ENCODE data around the gene OPN1MW3. TPM values are rescaled to one million over a fixed set of nuclear protein-coding genes. Genes with fewer than 3 reads are reported as not detected.

OPN1MW3 gene
- total RNA-seq, 1 experiment from 2014 or later: not detected

DNA sequence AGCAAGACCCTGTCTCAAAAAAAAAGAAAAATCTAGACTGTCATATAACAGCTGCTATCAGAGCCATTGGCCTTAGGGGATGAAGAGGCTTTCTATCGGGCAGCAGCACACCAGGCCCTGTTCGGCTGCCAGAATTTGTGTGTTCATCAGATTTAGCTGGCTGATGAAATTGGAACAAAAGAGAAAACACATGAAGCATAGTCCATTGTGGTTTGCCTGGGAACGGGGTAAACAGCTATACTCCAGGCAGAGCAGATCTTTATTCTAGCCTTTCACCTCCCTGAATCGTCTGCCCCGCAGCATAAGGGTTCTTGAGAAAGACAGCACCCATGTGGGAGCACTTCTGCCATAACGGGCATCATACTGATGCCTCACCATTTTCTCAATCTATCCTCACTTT, 49.8 kb downstream of the OPN1MW3 start:
- Histone ChIP-seq H3K27ac (no peak overlapping the region), H3K4me3 (no peak overlapping the region), H3K27me3 (replicated peaks) (no peaks in the 10 kb centered on the region), H3K4me1 (replicated peaks) (no peaks in the 10 kb centered on the region), H3K36me3 (no peaks in the 10 kb centered on the region), H3K9me3 (replicated peaks) (no peaks in the 10 kb centered on the region)
- DNase-seq (ENCODE audit: low read depth in 1 of 2, low spot score in 2 of 2): no peak

GRCh38 chrX:154308108-154308946, 50.9 kb downstream of the OPN1MW3 start:
- peak; percentile 27 to 56 for DNase-seq (ENCODE audit: low read depth in 1 of 2, low spot score in 2 of 2)
- Histone ChIP-seq H3K4me1 (replicated peaks) (no peaks in the 10 kb centered on the region), H3K27ac (no peak overlapping the region)

DNA sequence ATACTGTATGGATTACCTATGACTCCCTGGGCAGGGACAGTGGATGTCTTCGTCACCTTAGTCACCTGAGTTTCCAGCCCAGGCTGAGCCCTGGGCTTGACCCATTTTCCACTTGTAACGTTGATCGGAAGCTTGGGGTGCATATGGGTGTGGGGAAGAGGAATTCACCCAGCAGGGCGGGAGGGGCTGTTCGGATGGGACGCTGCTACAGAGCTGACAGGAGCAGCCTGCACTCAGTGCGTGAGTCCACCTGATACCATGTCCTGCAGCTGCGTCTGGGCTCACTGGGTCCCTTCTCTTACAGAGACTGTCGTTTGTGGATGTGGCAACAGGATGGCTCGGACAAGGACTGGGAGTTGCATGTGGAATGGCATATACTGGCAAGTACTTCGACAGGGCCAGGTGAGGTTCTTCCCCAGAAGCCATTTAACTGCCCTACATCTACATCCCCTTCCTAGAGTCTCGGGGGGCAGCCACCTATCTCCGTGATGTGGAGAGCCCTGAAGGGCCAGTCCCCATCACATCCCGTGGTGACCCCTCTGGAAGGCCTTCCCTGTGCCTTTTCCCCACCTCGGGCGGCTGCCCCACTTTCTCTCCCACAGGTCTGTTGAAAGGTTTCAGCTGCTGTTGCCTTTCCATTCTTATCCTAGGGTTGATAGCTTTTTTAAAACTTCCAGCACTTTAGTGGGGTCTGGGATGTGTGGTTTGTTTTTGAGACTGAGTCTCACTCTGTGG, 51.8 kb downstream of the OPN1MW3 start:
- H3K36me3 ChIP-seq: no peaks in the 10 kb centered on the region
- H3K4me1 ChIP-seq (replicated peaks): no peaks in the 10 kb centered on the region
- H3K27me3 ChIP-seq (replicated peaks): no peaks in the 10 kb centered on the region
- no peak overlapping the region for H3K27ac ChIP-seq
- no peaks in the 10 kb centered on the region for H3K9me3 ChIP-seq (replicated peaks)
- H3K4me3 ChIP-seq: no peak overlapping the region
- no peak for DNase-seq (ENCODE audit: low read depth in 1 of 2, low spot score in 2 of 2)

More at GRCh38 chrX:154308108-154308946, 50.9 kb downstream of the OPN1MW3 start:
- Histone ChIP-seq H3K27me3 (replicated peaks) (no peaks in the 10 kb centered on the region), H3K4me3 (no peak overlapping the region), H3K36me3 (no peaks in the 10 kb centered on the region), H3K9me3 (replicated peaks) (no peaks in the 10 kb centered on the region)

- no peak for DNase-seq (ENCODE audit: low read depth in 1 of 2, low spot score in 2 of 2)
- H3K4me3 ChIP-seq: no peak overlapping the region
- no peaks in the 10 kb centered on the region for H3K9me3 ChIP-seq (replicated peaks)
- H3K4me1 ChIP-seq (replicated peaks): no peaks in the 10 kb centered on the region
- H3K27ac ChIP-seq: no peak overlapping the region
- no peaks in the 10 kb centered on the region for H3K27me3 ChIP-seq (replicated peaks)
- no peaks in the 10 kb centered on the region for H3K36me3 ChIP-seq
These were observed 53.5 kb downstream of the OPN1MW3 start for GRCh38 chrX:154310616-154311536.

- Histone ChIP-seq H3K27me3 (replicated peaks) (no peaks in the 10 kb centered on the region), H3K27ac (no peak overlapping the region), H3K4me3 (no peak overlapping the region), H3K9me3 (replicated peaks) (no peaks in the 10 kb centered on the region), H3K4me1 (replicated peaks) (no peaks in the 10 kb centered on the region), H3K36me3 (no peaks in the 10 kb centered on the region)
- no peak for DNase-seq (ENCODE audit: low read depth in 1 of 2, low spot score in 2 of 2)
These were observed 54.7 kb downstream of the OPN1MW3 start for GRCh38 chrX:154312116-154312515.

GRCh38 chrX:154313147-154313546, 55.8 kb downstream of the OPN1MW3 start:
- DNase-seq (ENCODE audit: low read depth in 1 of 2, low spot score in 2 of 2): no peak
- no peaks in the 10 kb centered on the region for H3K27me3 ChIP-seq (replicated peaks)
- H3K4me3 ChIP-seq: no peak overlapping the region
- H3K4me1 ChIP-seq (replicated peaks): no peaks in the 10 kb centered on the region
- H3K36me3 ChIP-seq: no peaks in the 10 kb centered on the region
- H3K27ac ChIP-seq: no peak overlapping the region
- H3K9me3 ChIP-seq (replicated peaks): no peaks in the 10 kb centered on the region

GRCh38 chrX:154315416-154315815, 58.0 kb downstream of the OPN1MW3 start:
- Histone ChIP-seq H3K27me3 (replicated peaks) (no peaks in the 10 kb centered on the region), H3K9me3 (replicated peaks) (no peaks in the 10 kb centered on the region), H3K4me3 (no peak overlapping the region), H3K36me3 (no peaks in the 10 kb centered on the region), H3K4me1 (replicated peaks) (no peaks in the 10 kb centered on the region), H3K27ac (no peak overlapping the region)
- no peak for DNase-seq (ENCODE audit: low read depth in 1 of 2, low spot score in 2 of 2)

GRCh38 chrX:154317391-154317995, 60.1 kb downstream of the OPN1MW3 start:
- peak in 1 of 2 experiments; percentile 11 for DNase-seq (ENCODE audit: low read depth in 1 of 2, low spot score in 2 of 2)
- Histone ChIP-seq H3K9me3 (replicated peaks) (no peaks in the 10 kb centered on the region), H3K4me1 (replicated peaks) (no peaks in the 10 kb centered on the region), H3K36me3 (no peaks in the 10 kb centered on the region), H3K4me3 (no peak overlapping the region), H3K27ac (no peak overlapping the region), H3K27me3 (replicated peaks) (no peaks in the 10 kb centered on the region)

DNA sequence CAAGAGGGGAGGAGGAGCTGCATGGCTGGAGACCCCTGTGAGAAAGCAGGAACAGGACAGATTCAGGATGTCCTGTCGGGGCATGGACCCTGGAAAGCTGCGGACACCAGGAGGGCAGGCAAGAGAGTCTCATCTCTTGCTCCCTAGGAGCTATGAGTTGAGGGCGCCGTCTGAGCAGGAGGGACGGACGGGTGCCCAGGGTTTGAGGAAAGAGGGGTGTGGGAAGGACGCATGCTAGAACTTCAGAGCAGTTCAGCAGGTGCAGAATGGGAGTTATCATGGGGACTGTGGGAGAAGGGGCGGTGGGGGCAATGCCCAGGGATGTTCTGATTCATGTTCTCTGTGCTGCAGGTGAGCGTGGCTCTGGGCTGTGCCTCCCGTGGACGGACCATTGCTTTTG, 63.0 kb downstream of the OPN1MW3 start:
- Histone ChIP-seq H3K4me3 (no peak overlapping the region), H3K36me3 (no peaks in the 10 kb centered on the region), H3K9me3 (replicated peaks) (no peaks in the 10 kb centered on the region), H3K4me1 (replicated peaks) (peaks cover 10% of the 10 kb centered on the region), H3K27me3 (replicated peaks) (0 out of 2 replicates have a peak, but pooled peaks cover 3% of the 10 kb centered on the region), H3K27ac (no peak overlapping the region)
- DNase-seq (ENCODE audit: low read depth in 1 of 2, low spot score in 2 of 2): no peak

Other genes starting within 250 kb of the OPN1MW3 start
- gene IRAK1, start 237.7 kb upstream of the OPN1MW3 start, total RNA-seq (2014; rRNA removed; shearing (Covaris generic)): 70.7 and 81.3 TPM in 2 replicates
- 20.3 and 26.0 TPM in 2 replicates for gene MECP2, start 159.9 kb upstream of the OPN1MW3 start, total RNA-seq (2014; rRNA removed; shearing (Covaris generic))
- gene OPN1LW, start 113.3 kb upstream of the OPN1MW3 start, total RNA-seq (2014; rRNA removed; shearing (Covaris generic)): not detected in 2 replicates
- gene OPN1MW, start 75.0 kb upstream of the OPN1MW3 start, total RNA-seq (2014; rRNA removed; shearing (Covaris generic)): not detected in 2 replicates
- not detected in 2 replicates for gene OPN1MW2, start 37.8 kb upstream of the OPN1MW3 start, total RNA-seq (2014; rRNA removed; shearing (Covaris generic))
- not detected in 2 replicates for gene TEX28, start 37.5 kb downstream of the OPN1MW3 start, total RNA-seq (2014; rRNA removed; shearing (Covaris generic))
- gene TKTL1, start 38.2 kb downstream of the OPN1MW3 start, total RNA-seq (2014; rRNA removed; shearing (Covaris generic)): not detected in 2 replicates
- gene FLNA, start 117.1 kb downstream of the OPN1MW3 start, total RNA-seq (2014; rRNA removed; shearing (Covaris generic)): 918 and 1,686 TPM in 2 replicates
- gene EMD, start 121.7 kb downstream of the OPN1MW3 start, total RNA-seq (2014; rRNA removed; shearing (Covaris generic)): 17.7 and 42.3 TPM in 2 replicates
- gene RPL10, start 140.8 kb downstream of the OPN1MW3 start, total RNA-seq (2014; rRNA removed; shearing (Covaris generic)): 1,843 and 4,201 TPM in 2 replicates
- 30.9 and 41.8 TPM in 2 replicates for gene DNASE1L1, start 151.7 kb downstream of the OPN1MW3 start, total RNA-seq (2014; rRNA removed; shearing (Covaris generic))
- gene TAFAZZIN, start 154.0 kb downstream of the OPN1MW3 start, total RNA-seq (2014; rRNA removed; shearing (Covaris generic)): 11.3 and 17.7 TPM in 2 replicates
- gene ATP6AP1, start 171.1 kb downstream of the OPN1MW3 start, total RNA-seq (2014; rRNA removed; shearing (Covaris generic)): 62.4 and 67.8 TPM in 2 replicates
- gene GDI1, start 179.6 kb downstream of the OPN1MW3 start, total RNA-seq (2014; rRNA removed; shearing (Covaris generic)): 178 and 208 TPM in 2 replicates
- gene FAM50A, start 186.6 kb downstream of the OPN1MW3 start, total RNA-seq (2014; rRNA removed; shearing (Covaris generic)): 54.3 and 70.5 TPM in 2 replicates
- gene PLXNA3, start 200.7 kb downstream of the OPN1MW3 start, total RNA-seq (2014; rRNA removed; shearing (Covaris generic)): 0.32 and 0.47 TPM in 2 replicates
- 42.5 and 47.7 TPM in 2 replicates for gene LAGE3, start 221.7 kb downstream of the OPN1MW3 start, total RNA-seq (2014; rRNA removed; shearing (Covaris generic))
- gene UBL4A, start 229.0 kb downstream of the OPN1MW3 start, total RNA-seq (2014; rRNA removed; shearing (Covaris generic)): 23.7 and 39.1 TPM in 2 replicates
- 10.1 and 19.9 TPM in 2 replicates for gene SLC10A3, start 233.0 kb downstream of the OPN1MW3 start, total RNA-seq (2014; rRNA removed; shearing (Covaris generic))